ENCODE measurements around the gene RPS6KA2.

DNA sequence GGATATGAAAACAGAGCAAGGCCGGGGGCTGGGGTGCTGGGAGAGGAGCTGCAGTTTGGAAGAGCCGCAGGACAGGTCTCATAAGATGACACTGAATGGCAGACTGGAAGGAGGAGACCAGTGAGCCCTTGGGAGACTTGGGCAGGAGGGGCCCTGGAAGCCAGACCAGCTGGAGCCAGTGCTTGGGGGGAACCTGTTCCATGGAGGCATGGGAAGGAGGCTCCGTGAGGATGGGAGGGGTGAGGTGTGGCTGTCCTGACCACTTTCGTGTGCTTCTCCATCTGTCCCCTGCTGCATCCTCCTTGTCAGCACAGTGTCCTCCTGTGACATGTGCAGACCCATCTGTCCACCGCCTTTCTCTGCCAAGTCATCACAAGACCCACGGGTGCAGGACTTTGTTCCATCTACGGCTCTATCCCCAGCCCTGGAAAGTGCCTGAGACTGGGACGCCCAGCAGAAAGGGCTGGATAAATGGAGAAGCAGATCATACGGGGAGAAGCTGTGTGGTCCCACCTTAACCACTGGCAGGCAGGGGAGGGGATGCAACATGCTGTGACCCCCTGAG, 159.5 kb downstream of the RPS6KA2 start:
- TF ChIP-seq CTCF (conservative IDR thresholded peaks at IDR 0.05) (no peak), EZH2 (IDR thresholded peaks at IDR 0.05; ENCODE audit: low read depth) (no peak)
